GM12864 (cell line): ENCODE data around the gene ATXN2.

Experiments
- DNase-seq: peaks from one replicate; pipeline ENCODE4 v3.0.0-alpha.2; 2011; ENCODE audit warnings: low read depth
- H3K4me3 ChIP-seq: 2 replicates; pipeline ENCODE4 v1.5.1; 2011; ENCODE audit warnings: mild to moderate bottlenecking, low read depth, low read length, control low read depth
- CTCF ChIP-seq: IDR thresholded peaks from 2 replicates; pipeline ENCODE4 v1.5.1; 2011; ENCODE audit warnings: low read depth, mild to moderate bottlenecking, moderate library complexity, low read length, control low read depth, inconsistent platforms; ENCODE audit errors: missing control alignments

Gene ATXN2

GRCh38 chr12:111413442-111414086 lies 185.6 kb downstream of the ATXN2 start:
- TF ChIP-seq CTCF = no peak
- no peak overlapping the region for H3K4me3 ChIP-seq
- no peak for DNase-seq

GRCh38 chr12:111412830-111413441 lies 186.2 kb downstream of the ATXN2 start:
- TF ChIP-seq CTCF = no peak
- no peak overlapping the region for H3K4me3 ChIP-seq
- no peak for DNase-seq

- no peak for TF ChIP-seq CTCF
- DNase-seq = no peak
- no peak overlapping the region for H3K4me3 ChIP-seq
Measured at GRCh38 chr12:111412007-111412829, 186.9 kb downstream of the ATXN2 start.

GRCh38 chr12:111411185-111411764 lies 187.8 kb downstream of the ATXN2 start:
- TF ChIP-seq CTCF = no peak
- DNase-seq = no peak
- H3K4me3 ChIP-seq = no peak overlapping the region

GRCh38 chr12:111410431-111411184 lies 188.5 kb downstream of the ATXN2 start:
- no peak for DNase-seq
- peak overlapping the region; percentile 78 for H3K4me3 ChIP-seq
- no peak for TF ChIP-seq CTCF

GRCh38 chr12:111409780-111410430 lies 189.2 kb downstream of the ATXN2 start:
- DNase-seq = no peak
- peak overlapping the region; percentile 78 for H3K4me3 ChIP-seq
- TF ChIP-seq CTCF = no peak
